Measurements from ENCODE around the gene MAGI2.

Gene MAGI2

DNA sequence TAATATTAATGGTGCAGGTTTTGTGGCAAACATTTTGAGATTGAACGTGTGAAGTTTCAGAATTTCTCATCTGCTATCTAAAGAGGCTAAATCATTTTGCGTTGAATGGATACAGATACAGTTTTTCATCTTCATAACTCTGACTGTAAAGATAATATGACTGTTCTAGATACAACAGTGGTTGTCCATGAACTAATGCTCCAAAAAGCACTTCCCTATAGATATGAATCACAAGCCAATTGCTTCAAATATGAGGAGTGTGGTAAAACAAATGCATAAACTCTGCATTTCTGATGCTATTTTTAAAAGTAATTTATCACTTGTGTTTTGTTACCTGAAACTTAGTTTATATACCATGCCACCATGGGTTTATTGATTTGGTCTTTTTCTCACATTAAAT is 750.1 kb downstream of the MAGI2 start:
- no peak for DNase-seq

DNA sequence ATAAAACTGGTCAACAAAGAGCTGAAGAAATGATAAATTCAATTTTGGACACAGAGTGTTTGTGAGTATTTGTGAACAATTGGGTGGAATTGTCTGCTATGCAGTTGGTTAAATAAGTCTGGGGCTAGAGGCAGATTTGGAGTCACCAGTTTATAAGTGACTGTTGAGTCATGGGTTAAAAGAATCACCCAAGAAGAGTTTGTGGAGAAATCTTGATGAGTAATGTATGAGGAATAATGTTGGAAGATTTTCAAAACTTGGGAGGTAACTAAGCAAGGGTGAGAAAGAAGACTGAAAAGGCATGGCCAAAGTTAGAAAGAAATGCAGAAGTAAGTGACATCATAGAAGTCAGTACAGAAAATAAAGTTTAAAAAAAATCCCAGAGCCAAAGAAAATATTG is 750.7 kb downstream of the MAGI2 start:
- no peak for DNase-seq

DNA sequence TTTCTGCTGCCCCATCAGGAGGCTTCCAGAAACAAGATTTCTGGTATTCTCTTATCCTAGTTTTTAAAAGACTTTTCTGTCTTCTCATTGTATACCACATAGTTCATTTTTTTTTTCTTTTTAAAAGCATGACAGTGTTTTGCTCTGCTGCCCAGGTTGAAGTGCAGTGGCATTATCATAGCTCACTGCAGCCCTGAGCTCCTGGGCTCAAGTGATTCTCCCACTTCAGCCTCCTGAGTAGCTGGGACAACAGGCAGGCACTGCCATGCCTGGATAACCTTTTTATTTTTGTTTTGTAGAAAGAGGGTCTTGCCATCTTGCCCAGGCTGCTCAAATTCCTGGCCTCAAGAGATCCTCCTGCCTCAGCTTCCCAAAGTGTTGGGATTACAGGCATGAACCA is 757.6 kb downstream of the MAGI2 start:
- DNase-seq, result no peak

DNA sequence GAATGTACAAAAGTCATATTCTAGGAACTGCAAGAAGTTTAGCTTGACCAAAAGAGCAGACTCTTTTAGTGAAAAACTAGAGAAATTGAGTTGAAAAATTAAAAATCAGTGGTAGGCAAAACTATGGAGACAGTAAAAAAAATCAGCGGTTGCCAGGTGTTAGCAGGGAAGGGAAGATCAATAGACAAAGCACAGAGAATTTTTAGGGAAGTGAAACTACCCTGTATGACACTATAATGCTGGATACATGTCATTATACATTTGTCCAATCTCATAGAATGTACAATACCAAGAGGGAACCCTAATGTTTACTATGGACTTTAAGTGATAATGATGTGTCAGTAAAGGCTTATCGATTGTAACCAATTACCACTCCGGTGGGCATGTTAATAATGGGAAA is 761.9 kb downstream of the MAGI2 start:
- DNase-seq, result no peak

- no peak for DNase-seq
Measured at GRCh38 chr7:78690174-78690573, 763.3 kb downstream of the MAGI2 start.

- DNase-seq, result no peak
Measured at GRCh38 chr7:78688376-78688775, 765.1 kb downstream of the MAGI2 start.

GRCh38 chr7:78686189-78686588 is 767.3 kb downstream of the MAGI2 start:
- no peak for DNase-seq

GRCh38 chr7:78684201-78684600 is 769.3 kb downstream of the MAGI2 start:
- no peak for DNase-seq

GRCh38 chr7:78683566-78683965 is 769.9 kb downstream of the MAGI2 start:
- DNase-seq, result no peak

DNA sequence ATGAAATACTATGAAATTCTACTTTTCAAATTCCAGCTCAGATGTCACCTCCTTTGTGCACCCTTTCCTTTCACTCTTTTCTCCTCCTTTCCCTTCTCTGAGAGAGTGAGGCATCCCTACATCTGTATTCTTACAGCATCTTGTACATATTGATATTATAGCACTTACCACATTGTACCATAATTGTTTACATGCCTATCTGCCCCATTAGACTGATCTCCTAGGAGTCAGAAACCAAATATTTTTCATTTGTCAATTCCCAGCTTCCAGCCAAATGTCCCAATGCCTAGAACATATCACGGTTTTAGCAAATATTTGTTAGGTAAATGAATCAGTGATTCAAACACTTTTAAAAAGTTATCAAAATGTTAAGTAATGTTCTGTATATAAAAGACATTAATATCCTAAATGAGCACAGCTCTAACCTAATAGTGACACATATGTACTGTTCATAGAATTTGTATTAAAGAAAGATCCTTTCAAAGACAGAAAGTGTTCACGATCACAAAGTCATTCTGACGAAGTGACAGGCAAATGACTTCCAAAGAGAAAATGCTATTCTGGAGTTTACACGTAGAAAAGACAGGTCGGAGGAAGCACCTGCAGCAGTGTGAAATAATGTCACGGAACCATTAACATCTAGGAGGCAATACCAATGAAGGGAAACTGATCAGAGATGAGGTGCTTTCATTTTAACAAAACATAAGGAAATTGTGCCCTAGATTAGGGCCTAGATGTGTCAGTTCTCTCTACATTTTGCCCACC is 774.2 kb downstream of the MAGI2 start:
- DNase-seq, result no peak

- no peak for DNase-seq
Measured at GRCh38 chr7:78677391-78677790, 776.1 kb downstream of the MAGI2 start.

GRCh38 chr7:78675511-78675910 is 778.0 kb downstream of the MAGI2 start:
- DNase-seq, result no peak

- DNase-seq, result no peak
Measured at GRCh38 chr7:78673272-78673671, 780.2 kb downstream of the MAGI2 start.

DNA sequence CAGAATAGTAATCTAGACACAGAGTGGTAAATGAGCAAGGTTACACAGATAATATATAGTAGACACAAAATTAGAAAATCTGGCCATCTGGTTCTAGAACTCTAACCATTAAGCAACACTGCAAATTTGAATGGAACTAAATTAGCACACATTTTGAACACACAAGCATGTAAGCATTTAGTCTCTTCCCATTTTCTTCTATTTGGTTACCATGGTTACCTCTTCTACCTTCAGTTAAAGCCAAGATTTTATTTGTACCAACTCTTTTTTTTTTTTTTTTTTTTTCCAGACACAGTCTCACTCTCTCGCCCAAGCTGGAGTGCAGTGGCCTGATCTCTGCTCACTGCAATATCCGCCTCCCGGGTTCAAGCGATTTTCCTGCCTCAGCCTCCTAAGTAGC is 790.5 kb downstream of the MAGI2 start:
- DNase-seq, result no peak

- no peak for DNase-seq
Measured at GRCh38 chr7:78649976-78650375, 803.5 kb downstream of the MAGI2 start.

DNA sequence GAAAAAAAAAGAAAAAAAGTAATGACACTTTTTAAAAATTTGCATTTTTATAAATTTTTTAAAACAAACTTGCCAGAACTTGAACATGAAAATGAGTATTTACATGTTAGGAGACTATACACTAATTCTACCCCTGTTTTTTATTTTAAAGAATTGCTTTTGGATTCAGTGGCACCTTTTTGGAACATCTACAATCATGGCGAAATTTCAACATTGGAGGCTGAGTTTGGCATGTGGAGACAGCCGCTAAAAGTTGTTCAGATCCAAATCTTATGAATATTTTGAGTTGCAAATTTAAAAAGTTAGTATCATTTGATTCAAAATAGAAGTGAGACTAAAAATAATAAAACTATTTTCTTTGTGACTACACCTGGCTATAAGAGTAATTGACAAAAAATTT is 804.2 kb downstream of the MAGI2 start:
- no peak for DNase-seq

GRCh38 chr7:78642751-78643150 is 810.7 kb downstream of the MAGI2 start:
- no peak for DNase-seq

DNA sequence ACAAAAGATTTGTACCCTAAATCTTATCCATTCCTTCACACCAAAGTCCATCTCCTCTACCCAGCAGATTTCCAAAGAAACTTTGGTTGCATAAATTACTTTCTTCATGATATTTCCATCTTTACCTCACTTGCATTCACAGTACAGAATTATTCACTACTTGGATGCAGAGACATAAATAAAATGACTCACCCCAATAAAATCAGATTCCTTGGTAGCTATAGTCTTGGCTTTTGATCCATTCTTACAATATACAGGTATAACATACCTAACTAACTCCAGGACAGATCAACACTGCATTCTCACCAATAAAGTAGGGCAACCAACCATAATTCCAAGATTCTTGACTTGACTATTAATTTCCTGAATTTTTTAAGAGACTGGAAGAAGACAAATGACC is 815.1 kb downstream of the MAGI2 start:
- DNase-seq, result no peak

DNA sequence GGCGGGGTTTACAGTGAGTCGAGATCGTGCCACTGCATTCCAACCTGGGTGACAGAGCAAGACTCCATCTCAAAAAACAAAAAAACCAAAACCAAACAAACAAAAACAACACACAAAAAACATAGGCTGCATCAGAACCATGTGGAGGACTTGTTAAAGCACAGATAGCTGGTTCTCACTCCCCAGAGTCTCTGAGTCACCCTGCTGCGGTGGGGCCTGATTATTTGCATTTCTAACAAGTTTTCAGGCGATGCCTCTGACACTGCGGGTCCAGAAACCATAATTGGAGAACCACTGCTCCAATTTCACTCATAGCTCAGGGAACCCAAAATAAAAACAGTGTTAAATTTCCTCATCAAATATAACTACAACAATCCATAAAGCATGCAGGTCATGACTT is 816.7 kb downstream of the MAGI2 start:
- no peak for DNase-seq

DNA sequence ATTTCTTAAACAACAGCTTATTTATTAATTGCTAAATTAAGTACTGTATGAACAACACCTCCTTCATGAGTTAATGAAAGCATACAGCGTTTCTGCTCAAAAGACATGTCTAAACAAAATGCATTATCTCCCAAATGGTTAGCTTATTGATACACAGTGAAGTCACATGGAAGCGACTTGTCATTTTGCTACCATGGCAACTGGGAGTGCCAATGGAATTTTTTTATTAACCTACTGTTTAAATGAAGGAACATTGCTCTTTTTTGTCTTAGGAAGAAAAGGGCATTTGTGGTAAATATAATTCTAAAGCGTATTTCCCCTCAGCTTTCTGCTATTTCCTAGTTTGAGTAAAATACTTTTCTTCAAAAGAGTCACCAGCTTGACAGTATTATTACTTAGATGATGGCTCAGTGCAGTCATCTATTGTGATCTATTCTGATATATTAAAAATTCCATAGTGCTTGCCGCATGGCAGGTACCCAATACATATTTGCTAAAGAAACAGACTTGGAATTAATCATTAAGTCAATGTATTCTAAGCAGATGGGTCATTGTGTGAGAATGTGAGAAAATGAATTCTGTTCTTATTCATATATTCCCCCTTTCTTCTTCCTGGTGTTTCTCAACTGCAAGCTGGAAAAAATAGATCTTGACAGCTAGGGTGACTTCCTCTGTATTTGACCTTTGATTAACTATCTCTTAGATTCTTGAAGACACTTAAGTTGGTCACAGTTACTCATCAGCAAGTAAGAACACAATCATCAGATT is 818.3 kb downstream of the MAGI2 start:
- no peak for DNase-seq

GRCh38 chr7:78634093-78634492 is 819.4 kb downstream of the MAGI2 start:
- no peak for DNase-seq

GRCh38 chr7:78620920-78621319 is 832.5 kb downstream of the MAGI2 start:
- DNase-seq, result no peak

- DNase-seq, result no peak
Measured at GRCh38 chr7:78616539-78616938, 836.9 kb downstream of the MAGI2 start.

DNA sequence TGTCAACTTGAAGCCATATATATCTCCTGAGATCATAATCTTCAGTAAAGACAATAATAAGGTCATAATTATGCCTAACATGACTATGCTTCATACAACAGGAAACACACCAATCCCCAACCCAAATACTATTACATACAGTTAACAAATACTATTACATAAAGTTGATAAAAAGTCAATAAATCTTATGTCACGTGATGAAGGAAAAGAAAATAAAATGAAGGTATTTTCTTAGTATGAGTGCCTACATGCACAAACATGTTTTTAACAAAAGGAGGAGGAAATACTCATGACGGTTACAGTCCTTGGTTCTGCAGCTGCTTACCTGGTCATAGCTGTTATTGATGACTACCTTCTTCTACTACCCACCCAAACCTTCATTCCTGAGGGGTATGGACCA is 844.2 kb downstream of the MAGI2 start:
- no peak for DNase-seq

- no peak for DNase-seq
Measured at GRCh38 chr7:78607099-78607498, 846.4 kb downstream of the MAGI2 start.

Data from CD4-positive, alpha-beta T cell treated with Interleukin-17A for 4 hours (primary cell).